IPS-18c (cell line): ENCODE data around the gene SDS.

Source experiments
- H3K4me3 ChIP-seq: 2 replicates; pipeline ENCODE4 v1.7.0; 2013; ENCODE audit warnings: low read depth, mild to moderate bottlenecking, low read length, moderate library complexity; ENCODE audit not compliant: insufficient read depth
- H3K9me3 ChIP-seq: one replicate; pipeline ENCODE4 v1.6.1; 2013; ENCODE audit warnings: mild to moderate bottlenecking, low read length, moderate library complexity; ENCODE audit not compliant: control insufficient read depth, insufficient read depth

Gene SDS

DNA sequence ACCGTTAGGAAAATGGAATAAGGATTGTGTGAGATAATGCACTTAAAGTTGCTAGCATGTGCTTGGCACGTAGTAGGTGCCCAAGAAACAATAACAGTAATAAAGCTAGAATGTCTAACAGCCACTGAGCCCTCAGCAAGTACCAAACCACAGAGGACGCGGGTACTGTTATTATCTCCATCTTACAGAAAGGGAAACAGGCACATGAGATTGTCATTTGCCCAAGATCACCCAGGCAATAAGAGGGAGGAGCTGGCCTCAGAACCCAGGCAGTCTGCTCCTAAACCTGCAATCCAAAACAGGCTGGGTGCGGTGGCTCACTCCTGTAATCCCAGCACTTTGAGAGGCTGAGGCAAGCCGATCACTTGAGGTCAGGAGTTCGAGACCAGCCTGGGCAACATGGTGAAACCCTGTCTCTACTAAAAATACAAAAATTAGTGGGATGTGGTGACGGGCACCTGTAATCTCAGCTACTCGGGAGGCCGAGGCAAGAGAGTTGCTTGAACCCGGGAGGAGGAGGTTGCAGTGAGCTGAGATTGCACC, 5.1 kb upstream of the SDS start:
- Histone ChIP-seq H3K4me3 (no peak overlapping the region), H3K9me3 (no peaks in the 10 kb centered on the region)

DNA sequence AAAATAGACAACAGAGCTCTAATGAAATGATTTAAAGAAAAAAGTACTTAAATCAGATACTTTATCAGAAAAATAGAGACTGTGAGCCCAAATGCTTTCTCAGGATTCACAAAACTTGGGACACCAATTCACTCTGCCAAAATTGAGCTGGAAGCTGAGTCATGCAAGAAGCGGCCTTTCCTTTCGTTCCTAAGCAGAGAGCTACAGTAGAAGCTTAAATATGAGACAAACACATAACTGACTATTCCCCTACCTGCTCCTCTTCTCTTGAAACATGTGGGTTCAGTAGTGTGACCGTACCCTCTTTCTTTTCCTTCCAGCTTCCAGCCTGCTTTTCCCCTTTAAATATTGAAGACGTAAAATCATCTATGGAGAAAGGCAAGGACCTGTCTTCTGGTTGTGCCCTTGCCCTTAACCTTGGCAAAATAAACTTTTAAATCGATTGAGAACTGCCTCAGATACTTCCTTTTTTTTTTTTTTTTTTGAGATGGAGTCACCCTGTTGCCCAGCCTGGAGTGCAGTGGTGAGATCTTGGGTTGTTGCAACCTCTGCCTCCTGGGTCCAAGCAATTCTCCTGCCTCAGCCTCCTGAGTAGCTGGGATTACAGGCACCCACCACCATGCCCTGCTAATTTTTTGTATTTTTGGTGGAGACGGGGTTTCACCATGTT, 4.4 kb upstream of the SDS start:
- H3K9me3 ChIP-seq: no peaks in the 10 kb centered on the region
- no peak overlapping the region for H3K4me3 ChIP-seq

DNA sequence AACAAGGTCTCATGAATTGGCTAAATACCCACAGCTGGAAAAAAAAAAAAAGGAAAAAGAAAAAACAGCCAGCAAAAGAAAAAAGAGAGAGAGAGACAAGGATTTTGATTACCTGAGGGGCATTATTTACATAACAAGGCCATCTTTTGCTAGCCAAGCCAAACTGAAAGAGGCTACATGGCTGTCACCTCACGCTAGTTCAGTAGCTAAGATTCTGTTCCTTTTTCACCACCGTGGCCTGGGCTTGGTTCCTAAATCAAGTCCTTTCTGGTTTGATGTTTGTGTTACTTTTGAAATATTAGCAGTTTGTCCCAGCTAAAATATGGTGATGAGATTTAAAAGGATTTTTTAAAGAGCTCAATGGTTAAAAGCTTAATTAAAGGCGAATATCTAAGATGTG, 2.0 kb upstream of the SDS start:
- Histone ChIP-seq H3K9me3 (no peaks in the 10 kb centered on the region), H3K4me3 (no peak overlapping the region)

DNA sequence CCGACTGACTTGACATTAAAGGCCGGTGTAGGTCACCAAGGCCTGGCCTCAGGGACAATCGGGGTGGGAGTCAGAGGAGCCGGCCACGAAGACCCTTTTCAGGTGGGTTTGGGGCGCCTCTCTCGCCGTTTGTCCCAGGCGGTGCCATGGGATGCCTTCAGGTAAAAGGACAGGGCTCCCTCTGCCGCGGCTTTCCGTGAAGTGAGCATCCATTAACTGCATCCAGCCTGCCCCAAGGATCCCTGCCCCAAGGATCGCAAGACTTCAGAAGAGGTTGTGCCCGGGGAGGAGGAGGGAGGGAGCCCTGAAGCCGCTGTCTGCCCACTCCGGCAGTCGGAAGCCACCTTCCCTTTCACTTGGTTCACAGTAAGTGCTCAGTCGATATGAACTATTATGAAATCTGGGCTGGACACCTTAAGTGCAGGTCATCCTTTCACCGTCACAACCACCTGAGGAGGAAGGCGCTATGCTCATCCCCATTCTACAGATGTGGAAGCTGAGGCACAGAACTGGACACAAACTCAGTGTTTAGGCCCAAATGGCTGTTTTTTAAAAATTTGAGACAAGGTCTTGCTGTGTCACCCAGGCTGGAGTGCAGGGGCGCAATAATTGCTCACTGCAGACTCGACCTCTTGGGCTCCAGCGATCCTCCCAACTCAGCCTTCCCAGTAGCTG, 964 bp downstream of the SDS start:
- Histone ChIP-seq H3K9me3 (no peaks in the 10 kb centered on the region), H3K4me3 (no peak overlapping the region)

DNA sequence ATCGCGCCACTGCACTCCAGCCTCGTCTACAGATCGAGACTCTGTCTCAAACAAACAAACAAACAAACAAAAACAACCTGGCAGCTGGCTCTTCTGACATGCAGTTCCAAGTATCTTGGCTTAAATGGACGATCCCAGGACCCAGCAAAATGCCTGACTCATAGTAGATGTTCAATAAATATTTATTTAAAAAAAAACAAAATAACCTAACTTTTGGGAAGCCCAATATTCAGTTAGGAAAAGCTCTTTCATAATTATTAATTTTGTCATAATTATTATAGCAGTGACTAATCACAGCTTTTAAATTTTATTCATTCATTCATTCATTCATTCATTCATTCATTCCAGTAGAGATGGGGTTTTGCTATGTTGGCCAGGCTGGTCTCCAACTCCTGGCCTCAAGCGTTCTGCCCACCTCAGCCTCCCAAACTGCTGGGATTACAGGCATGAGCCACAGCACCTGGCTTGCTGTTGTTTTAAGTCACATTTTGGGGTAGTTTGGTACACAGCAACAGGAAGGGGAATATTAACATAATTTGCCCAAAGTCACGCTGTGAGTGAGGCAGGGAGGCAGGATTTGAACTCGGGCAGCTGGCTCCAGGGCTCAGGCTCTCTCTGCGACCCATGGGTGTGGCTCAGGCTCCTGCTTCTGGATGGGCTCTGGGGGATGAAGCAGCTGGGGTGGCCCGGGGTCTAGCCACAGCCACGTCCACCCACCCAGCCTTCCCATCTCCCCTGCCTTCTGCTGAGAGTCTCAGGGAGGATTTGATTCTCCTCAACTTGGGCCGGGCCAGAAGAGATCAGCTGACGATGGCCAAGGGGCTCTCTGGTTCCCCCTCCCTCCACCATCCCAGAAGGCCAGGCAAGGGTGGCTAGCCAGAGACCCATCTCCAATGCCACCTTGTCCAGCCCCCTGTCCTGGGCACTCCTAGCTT, 2.4 kb downstream of the SDS start:
- no peak overlapping the region for H3K4me3 ChIP-seq
- H3K9me3 ChIP-seq: no peaks in the 10 kb centered on the region

DNA sequence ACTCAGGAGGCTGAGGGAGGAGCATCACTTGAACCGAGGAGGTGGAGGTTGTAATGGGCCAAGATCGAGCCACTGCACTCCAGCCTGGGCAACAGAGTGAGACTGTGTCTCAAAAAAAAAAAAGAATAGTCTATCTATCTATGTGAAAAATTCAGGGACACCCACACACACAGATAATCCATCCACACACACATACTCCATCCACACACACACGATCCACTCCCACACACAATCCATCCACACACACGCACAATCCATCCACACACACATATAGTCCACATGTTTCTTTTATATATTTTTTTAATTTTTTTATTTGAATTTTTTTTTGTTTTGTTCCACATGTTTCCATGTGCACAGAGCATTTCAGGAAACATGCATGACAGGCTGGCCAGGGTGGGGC, 3.3 kb downstream of the SDS start:
- Histone ChIP-seq H3K4me3 (no peak overlapping the region), H3K9me3 (no peaks in the 10 kb centered on the region)

DNA sequence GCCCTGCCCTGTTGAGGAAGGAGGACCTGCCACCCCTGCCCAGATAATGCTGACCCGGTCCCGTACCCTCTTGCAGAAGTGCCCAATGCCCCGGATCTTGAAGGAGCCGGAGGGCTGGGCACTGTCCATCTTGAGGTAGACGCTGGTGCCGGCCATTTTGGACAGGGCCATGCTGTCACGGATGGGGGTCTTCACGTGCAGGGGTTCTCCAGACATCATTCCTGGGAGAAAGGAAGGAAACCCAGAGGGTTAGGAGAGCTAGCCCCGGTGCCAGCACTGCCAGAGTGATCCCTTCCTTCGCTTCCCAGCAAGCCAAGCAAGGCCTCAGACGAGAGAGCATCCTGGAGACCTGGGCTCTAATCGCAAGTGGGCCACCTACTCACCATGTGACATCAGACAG, 4.2 kb downstream of the SDS start:
- peaks cover 2% of the 10 kb centered on the region for H3K9me3 ChIP-seq
- H3K4me3 ChIP-seq: no peak overlapping the region

DNA sequence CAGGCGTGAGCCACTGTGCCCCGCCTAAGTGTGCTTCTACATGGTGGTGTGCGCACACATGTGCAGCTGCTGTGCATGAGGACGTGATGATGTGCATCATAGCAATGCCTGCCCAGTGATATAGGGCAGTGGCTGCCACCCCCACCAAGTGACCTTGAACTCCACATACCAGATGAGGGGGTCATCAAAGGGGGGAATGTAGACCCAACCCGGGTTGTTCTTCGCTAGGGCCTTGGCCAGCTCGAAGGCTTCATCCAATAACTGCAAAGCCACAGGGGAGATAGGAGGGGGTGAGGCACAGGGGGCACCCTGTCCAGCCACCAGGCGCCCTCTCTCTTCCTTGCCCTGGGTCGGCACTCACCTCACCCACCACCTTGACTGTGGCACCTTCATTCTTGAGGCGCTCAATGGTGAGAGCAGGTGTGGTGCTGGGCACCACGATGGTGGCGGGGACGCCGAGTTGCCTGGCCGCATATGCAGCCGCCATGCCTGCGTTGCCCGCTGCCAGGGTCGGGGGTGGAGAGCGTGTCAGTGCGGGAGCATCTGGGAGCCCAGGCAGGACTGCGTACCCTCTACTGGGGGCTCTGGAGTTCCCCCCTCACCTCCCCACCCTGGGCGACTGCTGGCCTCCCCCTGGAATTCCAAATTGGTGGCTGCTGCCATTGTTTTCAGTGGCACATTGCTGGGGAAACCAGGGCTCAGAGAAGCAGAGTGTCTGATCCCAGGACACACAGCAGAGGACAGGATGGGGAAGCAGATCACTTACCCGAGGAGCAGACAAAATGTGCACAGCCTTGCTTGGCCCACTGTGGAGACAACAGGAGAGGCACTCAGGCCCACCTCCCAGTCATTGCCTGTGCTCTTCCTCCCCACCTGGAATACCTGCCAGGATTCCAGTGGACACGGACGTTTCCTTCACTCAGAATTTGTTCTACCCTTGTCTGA, 5.1 kb downstream of the SDS start:
- peaks cover 2% of the 10 kb centered on the region for H3K9me3 ChIP-seq
- H3K4me3 ChIP-seq: no peak overlapping the region

DNA sequence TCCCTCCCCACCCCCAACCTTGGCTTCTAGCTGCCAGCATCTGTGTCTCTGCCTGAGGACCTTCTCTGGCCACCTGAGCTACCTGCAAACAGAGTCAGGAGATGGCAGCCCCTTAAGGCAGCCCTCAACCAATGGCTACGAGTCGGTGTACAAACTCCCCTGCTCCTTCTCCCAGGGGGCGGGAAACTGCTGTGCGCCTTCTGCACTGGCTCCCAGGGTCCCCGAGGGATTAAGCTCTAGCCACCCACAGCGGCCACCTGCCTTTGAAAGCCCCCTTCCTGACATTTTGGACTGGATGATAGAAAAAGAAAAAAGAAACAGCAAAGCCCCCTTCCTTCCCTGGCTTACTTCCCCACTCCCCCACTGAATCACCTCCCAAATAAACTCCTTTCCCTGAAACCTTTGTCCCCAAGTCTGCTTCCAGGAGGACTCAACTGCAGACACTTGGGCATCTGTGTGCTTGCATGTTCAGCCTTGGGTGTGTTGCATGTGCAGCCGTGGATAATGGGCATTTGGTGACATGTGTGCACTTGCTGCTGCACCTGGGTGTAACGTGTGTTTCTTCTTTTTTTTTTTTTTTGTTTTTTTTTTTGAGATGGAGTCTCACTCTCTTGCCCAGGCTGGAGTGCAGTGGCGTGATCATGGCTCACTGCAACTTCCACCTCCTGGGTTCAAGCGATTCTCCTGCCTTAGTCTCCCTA, 6.0 kb downstream of the SDS start:
- H3K4me3 ChIP-seq: no peak overlapping the region
- H3K9me3 ChIP-seq: peaks cover 2% of the 10 kb centered on the region

DNA sequence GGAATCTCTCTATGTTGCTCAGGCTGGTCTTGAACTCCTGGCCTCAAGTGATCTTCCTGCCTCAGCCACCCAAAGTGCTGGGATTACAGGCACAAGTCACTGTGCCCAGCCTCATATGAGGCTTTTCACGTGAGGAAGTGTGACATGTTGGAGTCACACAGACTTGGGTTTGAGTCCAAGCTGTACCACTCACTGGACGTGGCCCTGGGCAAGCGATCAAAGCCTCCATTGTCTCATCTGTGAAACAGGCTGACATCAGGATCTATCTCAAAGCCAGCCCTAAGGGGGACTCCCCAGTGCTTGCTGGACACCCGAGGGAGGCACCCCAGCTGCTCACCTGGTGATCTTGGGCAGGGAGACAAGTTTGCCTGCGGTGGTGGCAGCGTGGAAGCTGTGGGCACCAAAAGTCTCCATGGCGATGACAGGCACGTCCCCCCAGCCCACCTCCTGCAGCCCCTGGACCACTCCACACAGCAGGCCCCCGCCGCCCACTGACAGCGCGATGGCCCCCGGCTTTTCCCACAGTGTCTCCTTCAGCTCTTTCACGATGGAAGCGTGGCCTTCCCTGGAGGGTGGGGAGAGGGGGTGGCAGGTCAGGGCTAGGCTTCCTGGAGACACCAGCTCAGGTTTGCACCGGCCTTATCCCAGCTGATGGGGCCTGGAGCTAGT, 6.7 kb downstream of the SDS start:
- Histone ChIP-seq H3K4me3 (no peak overlapping the region), H3K9me3 (peaks cover 2% of the 10 kb centered on the region)

DNA sequence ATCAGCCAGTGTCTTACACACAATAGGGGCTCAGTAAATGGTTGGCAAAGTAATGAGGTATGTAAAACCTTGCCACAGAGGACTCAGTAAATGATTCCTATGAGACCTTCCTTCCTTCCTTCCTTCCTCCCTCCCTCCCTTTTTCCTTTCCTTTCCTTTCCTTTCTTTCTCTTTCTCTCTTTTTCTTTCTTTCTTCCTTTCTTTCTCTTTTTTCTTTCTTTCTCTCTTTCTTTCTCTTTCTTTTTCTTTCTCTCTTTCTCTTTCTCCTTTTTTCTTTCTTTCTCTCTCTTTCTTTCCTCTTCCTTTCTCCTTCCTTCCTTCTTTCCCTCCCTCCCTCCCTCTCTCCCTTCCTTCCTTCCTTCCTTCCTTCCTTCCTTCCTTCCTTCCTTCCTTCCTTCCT, 7.5 kb downstream of the SDS start:
- Histone ChIP-seq H3K9me3 (peaks cover 2% of the 10 kb centered on the region), H3K4me3 (no peak overlapping the region)

DNA sequence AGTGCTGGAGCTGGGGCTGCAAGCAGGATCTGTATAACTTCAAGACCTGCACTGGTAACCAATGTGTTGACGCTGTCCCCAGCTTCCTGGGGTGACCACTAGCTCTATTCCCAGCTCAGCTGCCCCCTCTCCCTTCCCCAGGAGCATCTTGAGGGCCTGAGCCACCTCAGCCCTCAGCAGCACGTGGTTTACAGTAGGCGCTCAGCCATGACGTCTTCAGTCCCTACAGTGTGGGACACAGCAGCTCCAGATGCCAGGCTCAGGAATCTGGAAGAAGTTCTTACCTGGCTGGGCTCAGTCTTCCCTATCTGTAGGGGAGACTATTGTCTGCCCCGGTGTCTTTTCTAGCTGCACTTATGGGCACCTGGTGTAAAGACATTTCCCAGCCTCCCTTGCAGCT, 8.6 kb downstream of the SDS start:
- H3K9me3 ChIP-seq: peaks cover 2% of the 10 kb centered on the region
- no peak overlapping the region for H3K4me3 ChIP-seq

DNA sequence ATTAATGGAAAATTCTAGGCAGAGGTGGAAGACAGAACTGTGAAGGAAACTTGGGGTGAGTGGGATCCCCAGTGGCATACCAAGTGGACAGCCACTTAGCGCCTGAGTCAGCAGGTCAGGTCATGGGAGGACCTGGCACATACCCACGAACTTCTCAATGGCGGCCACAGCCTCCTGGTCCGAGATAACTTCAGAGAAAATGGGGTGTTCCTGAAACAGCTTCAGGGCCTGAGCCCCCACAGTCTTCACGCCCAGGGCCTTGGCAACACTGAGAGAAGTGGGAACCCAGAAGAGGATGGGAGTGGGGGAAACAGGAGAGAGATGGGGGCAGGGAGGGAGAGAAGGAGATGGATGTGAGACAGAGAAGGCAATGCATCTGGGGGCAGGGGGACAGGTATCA, 9.9 kb downstream of the SDS start:
- Histone ChIP-seq H3K9me3 (peaks cover 2% of the 10 kb centered on the region), H3K4me3 (no peak overlapping the region)

DNA sequence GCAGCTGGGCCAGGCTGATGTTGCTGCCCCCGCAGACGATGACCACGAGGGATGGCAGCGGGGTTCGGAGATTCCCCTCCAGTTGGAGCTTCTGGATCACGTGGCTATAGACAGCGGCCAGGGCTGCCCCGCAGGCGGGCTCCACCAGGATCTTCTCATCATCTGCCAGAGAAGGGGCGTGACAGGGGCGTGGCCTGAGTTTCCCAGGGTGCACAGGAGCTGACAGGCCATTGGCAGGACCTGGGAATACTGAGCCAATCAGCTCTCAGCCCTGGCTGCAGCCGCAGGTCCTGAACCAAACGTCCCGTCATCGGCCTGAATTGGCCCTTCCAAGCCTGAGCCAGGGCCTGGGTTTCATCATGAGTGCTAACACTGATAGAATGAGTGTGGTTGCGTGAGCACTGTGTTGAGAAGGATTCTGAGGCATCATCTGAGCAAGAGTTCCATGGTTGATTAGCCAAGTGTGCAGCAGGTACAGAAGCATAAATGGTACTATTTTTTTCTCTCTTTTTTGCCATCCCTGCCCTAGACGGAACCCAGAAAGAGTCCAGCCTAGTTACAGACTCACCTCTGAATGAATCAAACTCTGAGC, 10.6 kb downstream of the SDS start:
- Histone ChIP-seq H3K9me3 (peaks cover 2% of the 10 kb centered on the region), H3K4me3 (no peak overlapping the region)

DNA sequence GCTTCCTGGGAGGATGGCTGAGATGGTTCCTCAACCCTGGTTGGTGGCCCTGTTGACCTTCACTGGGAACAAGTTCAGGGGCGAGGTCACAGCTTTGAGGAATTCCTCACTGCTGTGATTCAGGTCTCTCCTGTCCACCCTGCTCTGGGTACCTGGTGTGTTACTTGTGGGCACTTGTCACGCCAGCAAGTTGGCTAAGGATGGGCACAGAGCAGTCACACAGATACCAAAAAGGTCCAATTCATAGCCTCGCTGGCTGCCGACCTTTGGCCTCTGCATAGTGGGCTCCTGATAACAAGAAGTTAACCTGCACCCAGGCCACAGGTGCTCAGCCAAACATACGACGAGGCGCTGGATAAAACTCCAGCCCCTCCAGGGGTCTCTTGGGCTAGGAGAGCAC, 11.2 kb downstream of the SDS start:
- Histone ChIP-seq H3K9me3 (peaks cover 2% of the 10 kb centered on the region), H3K4me3 (no peak overlapping the region)
